Stimulated activated CD8-positive, alpha-beta memory T cell treated with anti-CD3 and anti-CD28 coated beads, Interleukin-7, amount 100 ng/mL, for 4 hours (primary cell): Measurements from ENCODE around the gene VWDE.
A peak's percentile ranks its signal among the peaks of the same experiment; 100 is the strongest.
"Not testable (repeated sequence)": the region's sequence is repeated elsewhere in the genome, so short reads cannot be mapped to it uniquely, and the experiment has no call there.

ENCODE experiments used
- DNase-seq, 2 donors: peaks; one replicate each; pipeline ENCODE4 v3.0.0-alpha.2; 2020; ENCODE audit warnings: low read depth in 2 of 2

The VWDE gene

GRCh38 chr7:12401538-12402364, 1.9 kb downstream of the VWDE start:
- DNase-seq, result no peak

GRCh38 chr7:12398186-12398585, 5.5 kb downstream of the VWDE start:
- DNase-seq, result no peak

- no peak for DNase-seq
These were observed 6.0 kb downstream of the VWDE start for GRCh38 chr7:12397671-12398070.

- DNase-seq, result not testable (repeated sequence)
These were observed 7.0 kb downstream of the VWDE start for GRCh38 chr7:12396670-12397069.

GRCh38 chr7:12391922-12392615, 11.6 kb downstream of the VWDE start:
- DNase-seq, result no peak

- peak in 1 of 2 donors; percentile 1 for DNase-seq
These were observed 14.5 kb downstream of the VWDE start for GRCh38 chr7:12389089-12389700.

GRCh38 chr7:12386313-12386740, 17.3 kb downstream of the VWDE start:
- DNase-seq, result no peak

- DNase-seq, result no peak
These were observed 18.3 kb downstream of the VWDE start for GRCh38 chr7:12385364-12385786.

- no peak for DNase-seq
These were observed 20.3 kb downstream of the VWDE start for GRCh38 chr7:12383377-12383776.

- no peak for DNase-seq
These were observed 25.3 kb downstream of the VWDE start for GRCh38 chr7:12378389-12378788.

GRCh38 chr7:12377406-12377805, 26.3 kb downstream of the VWDE start:
- no peak for DNase-seq

GRCh38 chr7:12373580-12374263, 29.9 kb downstream of the VWDE start:
- DNase-seq, result no peak

GRCh38 chr7:12370249-12370648, 33.4 kb downstream of the VWDE start:
- no peak for DNase-seq

- DNase-seq, result no peak
These were observed 33.9 kb downstream of the VWDE start for GRCh38 chr7:12369756-12370155.

GRCh38 chr7:12369072-12369471, 34.6 kb downstream of the VWDE start:
- DNase-seq, result no peak

- no peak for DNase-seq
These were observed 42.7 kb downstream of the VWDE start for GRCh38 chr7:12360948-12361347.

- no peak for DNase-seq
These were observed 45.0 kb downstream of the VWDE start for GRCh38 chr7:12358694-12359093.

- no peak for DNase-seq
These were observed 46.2 kb downstream of the VWDE start for GRCh38 chr7:12357508-12357907.

GRCh38 chr7:12351843-12352242, 51.8 kb downstream of the VWDE start:
- no peak for DNase-seq

GRCh38 chr7:12350971-12351370, 52.7 kb downstream of the VWDE start:
- no peak for DNase-seq

GRCh38 chr7:12337095-12337494, 66.6 kb downstream of the VWDE start:
- no peak for DNase-seq
